GM21360 (cell line): Measurements from ENCODE around the gene MRNIP.
"Not testable (repeated sequence)": the region's sequence is repeated elsewhere in the genome, so short reads cannot be mapped to it uniquely, and the experiment has no call there.

Experiments used
- ATAC-seq: cut with Tn5 transposase; IDR thresholded peaks from one replicate; pipeline ENCODE4 v1.9.1; 2021; ENCODE audit warnings: mild to moderate bottlenecking, moderate library complexity; ENCODE audit not compliant: unreplicated experiment

The MRNIP gene

GRCh38 chr5:179840766-179841165, 17.9 kb downstream of the MRNIP start:
- no peak for ATAC-seq

GRCh38 chr5:179840321-179840720, 18.3 kb downstream of the MRNIP start:
- ATAC-seq, result no peak

DNA sequence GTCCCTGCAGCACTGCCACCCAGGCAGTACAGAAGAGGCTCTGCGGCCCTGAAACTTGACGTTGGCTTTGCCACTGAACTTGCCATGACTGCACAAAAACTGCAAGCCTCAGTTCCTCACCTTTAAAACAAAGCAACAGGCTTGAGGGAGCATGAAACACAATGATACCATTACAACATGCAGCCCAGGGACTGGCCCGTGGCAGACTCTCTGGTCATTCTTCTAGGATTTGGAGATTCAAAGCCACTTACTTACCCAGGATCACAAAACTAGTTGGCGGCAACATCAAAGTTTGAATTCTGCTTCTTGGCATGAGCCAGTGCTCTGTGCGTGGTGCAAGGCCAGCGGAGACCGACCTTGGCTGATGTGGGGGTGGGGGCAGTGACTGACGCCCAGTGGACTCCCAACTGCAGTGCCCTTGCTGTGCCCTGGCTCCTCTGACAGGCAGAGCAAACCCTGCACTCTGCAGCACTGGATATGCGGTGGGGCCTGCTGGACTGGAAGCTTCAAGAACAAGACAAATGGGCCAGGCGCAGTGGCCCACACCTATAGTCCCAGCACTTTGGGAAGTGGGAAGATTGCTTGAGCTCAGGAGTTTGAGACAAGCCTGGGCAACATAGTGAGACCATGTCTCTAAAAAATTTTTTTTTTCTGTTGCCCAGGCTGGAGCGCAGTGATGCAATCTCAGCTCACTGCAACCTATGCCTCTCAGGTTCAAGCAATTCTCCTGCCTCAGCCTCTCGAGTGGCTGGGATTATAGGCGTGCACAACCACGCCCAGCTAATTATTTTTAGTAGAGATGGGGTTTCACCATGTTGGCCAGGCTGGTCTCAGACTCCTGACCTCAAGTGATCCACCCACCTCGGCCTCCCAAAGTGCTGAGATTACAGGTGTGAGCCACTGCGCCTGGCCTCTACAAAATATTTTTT, 19.0 kb downstream of the MRNIP start:
- no peak for ATAC-seq

- no peak for ATAC-seq
These were observed 21.3 kb downstream of the MRNIP start for GRCh38 chr5:179837076-179838011.

GRCh38 chr5:179836225-179837019, 22.2 kb downstream of the MRNIP start:
- ATAC-seq, result no peak

DNA sequence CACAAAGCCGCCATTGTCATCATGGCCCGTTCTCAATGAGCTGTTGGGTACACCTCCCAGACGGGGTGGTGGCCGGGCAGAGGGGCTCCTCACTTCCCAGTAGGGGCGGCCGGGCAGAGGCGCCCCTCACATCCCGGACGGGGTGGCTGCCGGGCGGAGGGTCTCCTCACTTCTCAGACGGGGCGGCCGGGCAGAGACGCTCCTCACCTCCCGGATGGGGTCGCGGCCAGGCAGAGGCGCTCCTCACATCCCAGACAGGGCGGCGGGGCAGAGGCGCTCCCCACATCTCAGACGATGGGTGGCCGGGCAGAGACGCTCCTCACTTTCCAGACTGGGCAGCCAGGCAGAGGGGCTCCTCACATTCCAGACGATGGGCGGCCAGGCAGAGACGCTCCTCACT, 23.7 kb downstream of the MRNIP start:
- ATAC-seq, result not testable (repeated sequence)

DNA sequence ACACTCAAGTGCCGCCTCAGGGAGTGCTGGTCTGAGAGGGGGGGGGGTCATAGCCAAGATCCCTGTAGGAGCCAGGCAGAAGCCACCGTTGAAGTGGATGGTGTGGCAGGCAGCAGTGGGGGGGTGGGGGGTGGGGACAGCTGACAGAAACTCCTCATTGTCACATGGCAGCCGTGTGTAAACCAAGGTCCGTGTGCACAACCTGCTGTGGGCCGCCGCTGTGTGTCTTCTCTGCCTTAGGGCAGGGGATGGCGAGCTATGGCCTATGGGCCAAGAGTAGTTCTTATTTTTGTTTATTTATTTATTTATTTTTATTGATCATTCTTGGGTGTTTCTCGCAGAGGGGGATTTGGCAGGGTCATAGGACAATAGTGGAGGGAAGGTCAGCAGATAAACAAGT, 24.5 kb downstream of the MRNIP start:
- ATAC-seq, result no peak

GRCh38 chr5:179833709-179834070, 24.9 kb downstream of the MRNIP start:
- no peak for ATAC-seq

GRCh38 chr5:179833056-179833708, 25.4 kb downstream of the MRNIP start:
- ATAC-seq, result no peak

GRCh38 chr5:179832039-179832745, 26.4 kb downstream of the MRNIP start:
- no peak for ATAC-seq

- no peak for ATAC-seq
These were observed 27.7 kb downstream of the MRNIP start for GRCh38 chr5:179830818-179831468.

DNA sequence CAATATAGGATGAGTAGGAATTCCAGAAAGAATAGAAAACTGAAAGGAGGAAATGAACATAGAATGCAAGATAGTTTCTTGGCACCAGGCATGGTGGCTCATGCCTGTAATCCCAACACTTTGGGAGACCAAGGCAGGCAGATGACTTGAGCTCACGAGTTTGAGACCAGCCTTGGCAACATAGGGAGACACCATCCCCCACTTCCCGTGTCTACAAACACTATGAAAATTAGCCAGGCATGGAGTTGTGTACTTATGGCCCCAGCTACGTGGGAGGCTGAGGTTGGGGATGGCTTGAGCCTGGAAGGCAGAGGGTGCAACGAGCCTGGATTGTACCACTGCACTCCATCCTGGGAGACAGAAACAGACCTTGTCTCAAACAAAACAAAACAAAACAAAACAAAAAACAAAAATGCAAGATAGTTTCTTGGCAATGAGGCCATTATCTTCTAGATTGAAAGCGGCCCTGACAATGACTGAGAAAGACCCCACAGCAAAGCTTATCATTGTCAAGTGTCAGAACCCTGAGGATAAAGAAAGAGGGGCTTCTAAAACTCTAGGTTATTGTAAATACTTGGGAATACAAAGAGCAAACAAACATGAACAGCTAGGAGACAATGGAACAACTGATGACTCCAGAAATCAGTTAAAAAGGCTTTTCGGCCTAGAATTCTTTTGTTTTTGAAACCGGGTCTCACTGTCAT, 28.7 kb downstream of the MRNIP start:
- no peak for ATAC-seq

DNA sequence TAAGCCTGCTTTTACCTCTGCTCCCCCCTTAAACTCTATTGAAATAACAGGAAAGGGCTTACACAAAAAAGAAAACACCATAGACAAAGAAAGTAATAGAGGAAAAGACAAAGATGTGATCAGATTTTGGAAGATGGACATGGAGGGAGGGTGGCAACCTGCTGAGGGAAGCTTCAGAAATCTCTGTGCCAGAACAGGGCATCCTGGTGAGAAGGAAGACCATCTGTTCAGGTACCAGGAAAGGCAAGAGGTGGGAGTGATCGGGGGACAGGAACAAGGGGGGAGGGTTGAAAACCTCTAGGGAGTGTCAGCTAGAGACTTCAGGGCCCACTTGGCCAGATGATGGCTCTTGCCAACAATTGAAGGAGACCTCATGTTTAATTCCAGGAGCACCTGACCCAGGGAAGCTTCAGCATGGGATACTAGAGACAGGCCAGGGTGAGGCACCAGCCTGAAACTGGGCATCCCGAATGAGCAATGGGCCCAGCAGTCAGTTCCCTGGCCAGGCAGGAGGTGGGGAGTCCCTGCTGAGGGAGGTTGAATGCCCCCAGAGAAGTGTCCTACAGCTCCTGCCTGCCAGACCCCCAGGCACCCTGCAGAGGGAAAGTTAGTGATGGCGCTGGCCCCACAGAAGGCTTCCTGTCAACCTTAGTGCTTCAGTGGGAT, 29.7 kb downstream of the MRNIP start:
- no peak for ATAC-seq

GRCh38 chr5:179827680-179828079, 30.9 kb downstream of the MRNIP start:
- no peak for ATAC-seq

GRCh38 chr5:179825655-179826182, 32.9 kb downstream of the MRNIP start:
- no peak for ATAC-seq

- no peak for ATAC-seq
These were observed 33.9 kb downstream of the MRNIP start for GRCh38 chr5:179824745-179825112.

- ATAC-seq, result no peak
These were observed 34.5 kb downstream of the MRNIP start for GRCh38 chr5:179823937-179824744.
